HG02884 (cell line): ENCODE results near the gene DNAH17.
"Not testable (repeated sequence)": the region's sequence is repeated elsewhere in the genome, so short reads cannot be mapped to it uniquely, and the experiment has no call there.

ENCODE experiments used
- ATAC-seq: cut with Tn5 transposase; IDR thresholded peaks from one replicate; pipeline ENCODE4 v1.9.1; 2021; ENCODE audit warnings: mild to moderate bottlenecking, moderate library complexity; ENCODE audit not compliant: unreplicated experiment

Gene DNAH17

GRCh38 chr17:78526231-78527025 is 50.8 kb downstream of the DNAH17 start:
- ATAC-seq: no peak

GRCh38 chr17:78525511-78526160 is 51.6 kb downstream of the DNAH17 start:
- no peak for ATAC-seq

DNA sequence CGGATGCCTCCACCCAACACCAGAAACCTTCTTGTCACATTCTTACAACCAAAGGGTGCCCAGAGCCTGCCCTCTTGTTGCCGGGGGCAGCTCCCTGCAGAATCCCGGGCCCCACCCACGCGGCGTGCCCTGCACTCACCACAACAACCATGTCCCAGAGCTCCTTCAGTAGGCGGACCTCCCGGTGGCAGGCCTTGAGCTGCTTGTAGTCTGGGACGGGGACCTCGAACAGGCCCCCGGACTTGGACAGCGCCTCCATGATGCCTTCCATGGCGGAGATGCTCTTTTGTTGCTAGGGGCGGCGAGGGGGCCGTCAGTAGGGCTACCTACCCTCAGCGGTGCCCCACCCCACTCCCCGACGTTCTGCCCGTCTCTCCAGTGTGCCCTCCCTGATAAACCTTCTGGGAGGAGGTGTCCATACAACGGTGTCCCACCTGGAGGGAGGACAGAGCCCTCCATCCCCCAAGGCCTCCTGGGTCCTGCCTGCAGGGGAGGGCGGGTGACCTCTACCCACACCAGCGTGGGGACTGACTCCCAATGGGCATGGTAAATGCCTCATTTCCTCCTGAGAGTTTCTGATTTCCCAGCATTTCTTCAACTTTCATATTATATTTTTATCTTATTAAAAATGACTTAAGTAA is 52.2 kb downstream of the DNAH17 start:
- no peak for ATAC-seq

GRCh38 chr17:78523934-78524655 is 53.1 kb downstream of the DNAH17 start:
- ATAC-seq: no peak

DNA sequence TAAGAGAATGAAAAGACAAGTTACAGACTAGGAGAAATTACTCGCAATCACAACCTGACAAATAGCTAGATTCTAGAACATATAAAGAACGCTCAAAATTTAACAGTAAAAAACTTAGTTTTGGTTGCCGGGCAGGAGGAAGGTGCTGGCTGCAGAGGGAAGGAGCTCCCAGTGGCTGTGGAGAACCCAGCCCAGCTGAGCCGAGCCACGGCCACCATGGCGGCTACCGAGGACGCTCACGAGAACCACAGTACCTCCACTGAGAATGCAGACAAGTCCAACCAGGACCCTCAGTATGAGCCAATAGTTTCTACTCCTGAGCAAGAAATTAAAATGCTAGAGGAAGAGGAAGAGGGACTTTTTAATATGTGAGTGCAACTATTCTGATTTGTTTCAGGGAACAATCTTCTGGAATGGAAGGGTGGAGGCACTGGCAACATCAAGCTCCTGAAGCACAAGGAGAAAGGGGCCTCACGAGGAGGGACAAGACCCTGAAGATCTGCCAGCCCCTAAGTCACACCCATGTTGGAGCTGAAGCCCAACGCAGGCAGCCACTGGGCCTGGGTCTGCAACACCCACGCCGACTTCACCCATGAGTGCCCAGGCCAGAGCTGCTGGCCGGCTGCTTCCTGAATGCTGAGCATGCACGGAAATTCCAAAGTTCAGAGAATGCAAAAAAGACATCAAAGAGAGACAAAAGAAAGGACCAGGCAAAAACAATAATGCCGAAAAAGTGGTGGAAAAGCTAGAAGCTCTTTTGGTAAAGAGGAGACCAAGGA is 55.0 kb downstream of the DNAH17 start:
- no peak for ATAC-seq

GRCh38 chr17:78517421-78517820 is 59.8 kb downstream of the DNAH17 start:
- no peak for ATAC-seq

DNA sequence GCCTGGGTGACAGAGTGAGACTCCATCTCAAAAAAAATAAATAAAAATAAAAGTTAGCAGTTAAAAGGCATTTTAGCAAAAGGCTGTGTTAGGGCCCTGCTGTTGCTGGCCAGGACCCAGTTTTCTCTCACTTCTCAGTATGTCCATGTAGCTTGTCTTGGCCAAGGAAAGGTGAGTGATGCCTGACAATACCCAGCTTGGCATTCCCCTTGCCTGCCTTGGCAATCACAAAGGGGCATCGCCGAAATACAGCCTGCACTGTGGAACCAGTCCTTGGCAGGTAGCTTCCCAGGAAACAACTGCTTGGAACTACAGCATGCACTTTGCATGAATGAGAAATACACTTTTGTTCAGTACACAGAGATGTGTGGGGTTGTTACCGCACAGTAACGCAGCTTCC is 61.7 kb downstream of the DNAH17 start:
- no peak for ATAC-seq

DNA sequence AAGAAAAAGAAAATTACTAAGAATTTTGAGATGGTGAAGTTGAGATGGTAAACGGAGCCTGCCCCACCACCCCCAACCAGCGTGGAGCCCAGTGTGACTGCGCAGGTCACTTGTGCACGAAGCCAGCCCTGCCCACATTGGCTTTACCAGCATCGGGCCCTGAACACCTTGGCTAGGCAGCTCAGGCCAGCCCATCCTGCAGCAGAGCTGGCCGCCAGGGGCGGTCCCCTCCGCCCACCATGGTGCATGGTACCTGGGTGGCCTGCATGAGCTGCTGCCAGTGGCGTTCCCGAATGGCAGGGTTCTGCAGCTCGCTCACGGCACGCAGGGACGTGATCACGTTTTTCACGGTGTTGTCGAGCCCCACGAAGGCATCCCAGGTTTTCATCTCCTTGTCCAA is 62.7 kb downstream of the DNAH17 start:
- no peak for ATAC-seq

DNA sequence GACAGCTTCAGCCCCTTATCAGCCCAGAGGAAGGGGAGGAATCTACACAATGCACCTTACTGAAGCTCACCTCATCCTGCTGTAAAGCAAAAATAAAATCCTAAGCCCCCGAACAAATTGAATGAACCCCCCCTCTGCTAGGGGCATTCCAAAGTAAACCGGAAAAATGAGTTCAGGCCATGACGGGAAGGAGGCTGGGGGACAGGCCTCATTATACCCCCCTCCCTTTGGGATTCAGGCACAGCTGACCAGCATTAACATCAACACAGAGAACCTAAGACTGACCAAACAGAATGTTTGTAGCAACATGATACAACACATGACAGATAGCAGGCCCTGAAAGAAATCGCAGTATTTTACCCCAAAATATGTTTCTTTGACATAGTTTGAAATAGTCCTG is 64.2 kb downstream of the DNAH17 start:
- no peak for ATAC-seq

GRCh38 chr17:78510141-78511075 is 66.8 kb downstream of the DNAH17 start:
- no peak for ATAC-seq

DNA sequence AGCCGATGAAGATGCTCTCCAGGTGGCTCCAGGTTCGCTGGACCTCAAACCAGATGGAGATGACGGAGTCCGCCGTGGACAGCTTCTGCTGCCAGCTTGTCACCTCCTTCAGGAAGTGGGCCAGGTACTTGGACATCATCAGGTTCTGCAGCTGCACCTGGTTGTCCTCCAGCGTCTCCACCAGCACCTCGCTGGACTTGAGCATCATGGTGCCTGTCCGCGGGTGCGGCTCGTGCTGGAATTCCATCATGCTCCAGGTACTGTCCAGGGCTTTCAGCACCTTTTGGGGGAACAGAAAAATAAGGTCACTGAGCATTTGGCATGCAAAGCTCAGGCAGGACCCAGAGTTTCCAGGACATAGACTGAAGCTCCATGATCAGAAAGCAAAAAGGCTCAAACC is 69.7 kb downstream of the DNAH17 start:
- ATAC-seq: no peak

GRCh38 chr17:78506454-78507309 is 70.5 kb downstream of the DNAH17 start:
- ATAC-seq: no peak

DNA sequence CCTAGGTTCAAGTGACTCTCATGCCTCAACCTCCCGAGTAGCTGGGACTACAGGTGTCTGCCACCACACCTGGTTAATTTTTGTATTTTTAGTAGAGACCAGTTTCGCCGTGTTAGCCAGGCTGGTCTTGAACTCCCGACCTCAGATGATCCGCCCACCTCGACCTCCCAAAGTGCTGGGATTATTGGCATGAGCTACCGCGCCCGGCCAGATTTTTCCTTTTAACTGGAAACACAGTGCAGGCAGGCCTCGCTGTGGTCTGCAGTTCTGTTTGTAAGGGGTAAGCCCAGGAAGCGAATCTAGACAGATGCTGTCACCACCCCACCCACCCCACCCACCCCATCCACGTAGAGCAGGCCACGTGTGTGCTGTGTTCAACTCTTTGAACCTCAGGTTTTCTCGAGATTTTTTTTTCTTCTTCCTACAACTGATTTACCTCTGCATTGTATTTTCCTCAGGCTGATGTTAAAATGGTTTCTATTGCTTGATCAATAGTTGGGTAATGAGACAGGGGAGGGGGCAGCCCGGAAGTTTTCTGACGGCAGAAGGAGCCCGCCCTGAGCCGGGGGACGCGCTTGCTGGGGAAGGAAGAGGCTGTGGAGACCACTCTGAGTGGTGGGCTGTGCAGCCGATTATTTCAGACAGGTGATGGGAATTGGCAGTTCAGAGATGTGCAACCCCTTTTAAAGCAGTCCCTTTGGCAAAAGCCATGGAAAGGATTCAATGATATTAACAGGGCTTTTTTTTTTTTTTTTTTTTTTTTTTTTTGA is 72.9 kb downstream of the DNAH17 start:
- ATAC-seq: no peak

DNA sequence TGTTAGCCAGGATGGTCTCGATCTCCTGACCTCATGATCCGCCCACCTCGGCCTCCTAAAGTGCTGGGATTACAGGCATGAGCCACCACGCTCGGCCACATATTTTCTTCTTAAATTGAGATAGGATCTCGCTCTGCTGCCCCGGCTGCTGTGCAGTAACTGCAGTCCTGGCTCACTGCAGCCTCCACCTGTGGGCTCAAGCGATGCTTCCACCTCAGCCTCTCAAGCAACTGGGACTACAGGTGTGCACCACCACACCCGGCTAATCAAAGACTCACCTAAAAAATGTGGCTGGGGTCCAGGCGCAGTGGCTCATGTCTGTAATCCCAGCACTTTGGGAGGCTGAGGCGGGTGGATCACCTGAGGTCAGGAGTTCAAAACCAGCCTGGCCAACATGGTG is 73.8 kb downstream of the DNAH17 start:
- not testable (repeated sequence) for ATAC-seq

GRCh38 chr17:78502611-78503148 is 74.5 kb downstream of the DNAH17 start:
- no peak for ATAC-seq

DNA sequence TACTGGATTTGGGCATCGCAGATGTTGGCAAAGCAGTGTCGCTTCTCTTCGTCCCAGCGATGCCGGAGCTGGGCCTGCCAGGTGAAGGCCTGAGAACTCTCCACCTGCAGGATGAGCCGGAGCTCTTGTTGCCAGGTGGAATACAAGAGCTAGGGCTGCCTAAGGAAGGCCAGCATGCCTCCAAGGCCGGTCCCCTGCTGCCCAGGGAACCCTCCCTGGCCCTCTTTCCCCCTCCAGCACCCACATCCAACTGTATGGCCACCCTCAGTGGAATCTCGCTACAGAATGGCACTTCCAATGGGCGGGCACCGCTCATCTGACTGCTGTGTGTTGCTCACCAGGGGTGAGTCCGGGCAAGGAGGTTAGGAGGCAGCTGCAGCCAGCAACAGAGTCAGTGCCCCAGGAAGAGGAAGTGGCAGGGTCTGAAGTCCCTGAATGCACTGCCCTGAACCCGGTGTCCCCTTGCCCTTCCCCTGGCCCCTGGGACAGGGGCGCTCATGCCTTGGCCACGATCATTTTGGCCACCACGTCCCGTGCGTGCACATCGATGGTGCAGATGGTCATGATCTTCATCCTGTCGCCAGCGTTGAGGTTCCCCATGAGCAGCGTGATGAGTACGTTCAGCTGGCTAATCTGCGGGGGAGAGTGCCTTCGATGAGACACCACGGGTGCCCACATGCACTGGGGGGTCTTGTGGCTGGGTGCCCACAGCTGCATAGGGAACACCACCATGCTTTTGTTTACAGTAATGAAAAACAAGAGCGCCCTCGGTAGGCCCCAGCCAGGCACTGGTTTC is 75.8 kb downstream of the DNAH17 start:
- no peak for ATAC-seq

- no peak for ATAC-seq
Measured at GRCh38 chr17:78500806-78501205, 76.4 kb downstream of the DNAH17 start.
